K562 (cell line): ENCODE measurements around the gene CFP. TPM values are rescaled to one million over a fixed set of nuclear protein-coding genes. Genes with fewer than 3 reads are reported as not detected.

Experiments used
- ATAC-seq: fragments of 200-7000 bp; cut with Tn5 transposase; 3 replicates; pipeline ENCODE4 v1.9.1; 2020; ENCODE audit warnings: moderate library complexity
- BruUV-seq: library from RNA; stranded (reverse); fragments of 400-500 nt; replicated peaks from 2 replicates; lab custom pipeline; 2021; lab: Mats Ljungman, UMichigan
- CTCF ChIA-PET: fragments of 300-600 bp; formaldehyde crosslinking; extraction: SDS; loops from one replicate; lab custom pipeline; 2021; ENCODE audit warnings: low intra/inter-chr PET ratio; lab: Yijun Ruan, JAX
- POLR2A ChIA-PET: fragments of 300-600, 350-650 bp; sonication (Branson Sonifier 250); formaldehyde crosslinking; extraction: SDS; loops from one replicate; lab custom pipeline; 2021; ENCODE audit warnings: antibody characterized with exemption, inconsistent platforms; lab: Yijun Ruan, JAX
- DNase-seq, 4 experiments: peaks; one replicate each; pipeline versions ENCODE4 v3.0.0 to v3.0.0-alpha.2; 2011 to 2018; ENCODE audit warnings: low spot score in 3 of 4, mixed read lengths in 3 of 4; ENCODE audit errors: extremely low read depth in 1 of 4
- FAIRE-seq: peaks from 2 replicates; lab custom pipeline; 2011; peaks lifted over from hg19 to GRCh38; lab: Jason Lieb, UNC
- H2AFZ ChIP-seq: 2 replicates; pipeline ENCODE4 v1.6.0; 2011; ENCODE audit warnings: low read depth, low read length, control low read depth, inconsistent platforms
- H3K27ac ChIP-seq: fragments of 200-600 bp; 3 replicates; pipeline ENCODE4 v1.8.0; 2011; ENCODE audit warnings: low read depth, mild to moderate bottlenecking, control low read depth, inconsistent platforms, low read length, moderate library complexity, mixed read lengths; ENCODE audit errors: extremely low read depth
- H3K27me3 ChIP-seq, 2 experiments: fragments of 300-600 bp in 1 of 2; 2 replicates in 1 of 2; 3 replicates in 1 of 2; pipeline versions ENCODE4 v1.6.0 to v1.8.0; 2011; ENCODE audit warnings: inconsistent platforms in 2 of 2, low read length in 2 of 2, mild to moderate bottlenecking in 1 of 2, mixed read lengths in 1 of 2, moderate library complexity in 1 of 2; ENCODE audit not compliant: control insufficient read depth in 2 of 2, insufficient read depth in 2 of 2
- H3K36me3 ChIP-seq: fragments of 300-600 bp; 3 replicates; pipeline ENCODE4 v1.8.0; 2011; ENCODE audit warnings: mild to moderate bottlenecking, low read length, inconsistent platforms; ENCODE audit not compliant: control insufficient read depth, insufficient read depth
- H3K4me1 ChIP-seq, 2 experiments: fragments of 200-600 bp in 1 of 2; replicated peaks in 1 of 2; 2 replicates in 1 of 2; 3 replicates in 1 of 2; pipeline versions ENCODE4 v1.5.1 to v1.8.0; 2011; ENCODE audit warnings: inconsistent platforms in 2 of 2, low read length in 2 of 2, mild to moderate bottlenecking in 1 of 2, mixed read lengths in 1 of 2, moderate library complexity in 1 of 2; ENCODE audit not compliant: control insufficient read depth in 2 of 2, insufficient read depth in 2 of 2
- H3K4me2 ChIP-seq: 2 replicates; pipeline ENCODE4 v1.6.1; 2011; ENCODE audit warnings: low read length, control low read depth, inconsistent platforms, mixed read lengths; ENCODE audit not compliant: insufficient read depth
- H3K4me3 ChIP-seq: fragments of 200-600 bp; sonication (generic), shearing (Covaris generic); 2 replicates; pipeline ENCODE4 v1.5.1; 2016; ENCODE audit warnings: control low read depth, inconsistent platforms
- H3K79me2 ChIP-seq: fragments of 200-600 bp; 3 replicates; pipeline ENCODE4 v1.8.0; 2011; ENCODE audit warnings: low read length, inconsistent platforms; ENCODE audit not compliant: control insufficient read depth, insufficient read depth
- H3K9ac ChIP-seq, 2 experiments: 2 replicates each; pipeline versions ENCODE4 v1.6.0 to v1.6.1; 2011; ENCODE audit warnings: low read depth in 2 of 2, low read length in 2 of 2, control low read depth in 1 of 2, inconsistent platforms in 1 of 2, mild to moderate bottlenecking in 1 of 2, mixed read lengths in 1 of 2; ENCODE audit not compliant: insufficient read depth in 1 of 2
- H3K9me1 ChIP-seq: one replicate; pipeline ENCODE4 v1.6.0; 2011; ENCODE audit warnings: inconsistent platforms, mild to moderate bottlenecking, low read length, moderate library complexity; ENCODE audit not compliant: control insufficient read depth, insufficient read depth
- H3K9me3 ChIP-seq: replicated peaks from 2 replicates; pipeline ENCODE4 v1.5.1; 2011; ENCODE audit warnings: low read depth, low read length, inconsistent platforms; ENCODE audit not compliant: control insufficient read depth, insufficient read depth
- H4K20me1 ChIP-seq: replicated peaks from 2 replicates; pipeline ENCODE4 v1.6.1; 2011; ENCODE audit warnings: low read length, inconsistent platforms, mixed read lengths; ENCODE audit not compliant: control insufficient read depth, insufficient read depth
- DIDO1 ChIP-seq: fragments of 450-650 bp; IDR thresholded peaks from 2 replicates; pipeline ENCODE4 v1.6.1; 2016; ENCODE audit warnings: low read depth, missing biosample characterization, missing genetic modification characterization
- KDM5B ChIP-seq: fragments of 200-600 bp; sonication (generic); IDR thresholded peaks from 2 replicates; pipeline ENCODE4 v1.6.1; 2012; ENCODE audit warnings: low read depth, mild to moderate bottlenecking, moderate library complexity, low read length, control low read depth, inconsistent platforms; ENCODE audit not compliant: insufficient replicate concordance
- L3MBTL2 ChIP-seq: fragments of 450-650 bp; IDR thresholded peaks from 2 replicates; pipeline ENCODE4 v1.6.1; 2016; ENCODE audit warnings: mild to moderate bottlenecking, moderate library complexity
- MEF2A ChIP-seq: IDR thresholded peaks from 2 replicates; pipeline ENCODE4 v1.6.1; 2011; ENCODE audit warnings: low read depth, mild to moderate bottlenecking, low read length, moderate library complexity; ENCODE audit not compliant: control insufficient read depth
- TAF15 ChIP-seq: fragments of 200-400 bp; formaldehyde crosslinking; IDR thresholded peaks from 2 replicates; pipeline ENCODE4 v1.6.1; 2017; ENCODE audit warnings: mild to moderate bottlenecking, low read depth, low read length, moderate library complexity
- U2AF1 ChIP-seq: fragments of 200-400 bp; formaldehyde crosslinking; optimal IDR thresholded peaks from 2 replicates; pipeline ENCODE3; 2017; ENCODE audit warnings: mild to moderate bottlenecking, low read depth, low read length, moderate library complexity
- ZKSCAN8 ChIP-seq: fragments of 200-800 bp; sonication (Bioruptor generic); IDR thresholded peaks from 2 replicates; pipeline ENCODE4 v1.6.1; 2016; ENCODE audit warnings: missing genetic modification characterization, missing compliant biosample characterization
- ZNF121 ChIP-seq: sonication (generic); formaldehyde crosslinking; conservative IDR thresholded peaks from 2 replicates; pipeline ENCODE4 v1.8.0; 2022; ENCODE audit warnings: missing genetic modification reagents
- ZNF124 ChIP-seq: sonication (generic); formaldehyde crosslinking; IDR thresholded peaks from 2 replicates; pipeline ENCODE4 v1.8.1; 2022; ENCODE audit warnings: missing genetic modification reagents
- ZNF133 ChIP-seq: fragments of 250-450 bp; sonication (Bioruptor Pico); IDR thresholded peaks from 2 replicates; pipeline ENCODE4 v1.4.0; 2020; ENCODE audit warnings: mild to moderate bottlenecking
- ZNF316 ChIP-seq: fragments of 450-650 bp; IDR thresholded peaks from 2 replicates; pipeline ENCODE4 v1.6.1; 2016
- ZNF589 ChIP-seq: fragments of 200-800 bp; sonication (Bioruptor generic); IDR thresholded peaks from 2 replicates; pipeline ENCODE4 v1.6.1; 2016; ENCODE audit warnings: low read depth, missing genetic modification characterization, missing compliant biosample characterization
- WGBS: fragments of 100-300 bp; shearing (Covaris generic); methylation state at CpG from one replicate; pipeline ENCODE4 v1.1.6; 2016; ENCODE audit warnings: low coverage, mixed read lengths; ENCODE audit not compliant: insufficient coverage; ENCODE audit errors: missing lambda C conversion rate; 5-methylcytosine and 5-hydroxymethylcytosine counted together
- in situ Hi-C: fragments of 300-500 bp; cut with MboI; formaldehyde crosslinking; loops from 4 replicates; pipeline ENCODE4 v1.15.0; 2018; ENCODE audit warnings: inconsistent platforms, mixed read lengths
- intact Hi-C: fragments of 100-400 bp; cut with micrococcal nuclease; formaldehyde crosslinking; loops from 2 replicates; pipeline ENCODE4 v1.14.2; 2022
- polyA plus RNA-seq, 8 experiments: library from polyadenylated mRNA; depleted of rRNA in 4 of 8; stranded (reverse) in 5 of 8; unstranded in 3 of 8; fragments of >200 nt; fragmentation: Nextera tagmentation in 2 of 8; fragmentation: Illumina TruSeq in 1 of 8; extraction: Ambion mirVana in 2 of 8; extraction: Trizol in 1 of 8; gene quantifications; 2 replicates each; pipeline versions ENCODE4 v1.2.1 to v1.2.3, GENCODE V29; 2011 to 2014; ENCODE audit warnings: inconsistent platforms in 1 of 8, missing spikeins in 1 of 8
- total RNA-seq, 7 experiments: library from RNA; depleted of rRNA in 6 of 7; stranded (reverse); fragments of >200 nt in 6 of 7; fragmentation: Illumina TruSeq in 2 of 7; extraction: Trizol in 2 of 7; gene quantifications; 2 replicates each; pipeline versions ENCODE4 v1.2.1 to v1.2.3, GENCODE V29; 2011 to 2021; ENCODE audit warnings: low replicate concordance in 1 of 7
- TF ChIP-seq, protein P1 (sequence below): fragments of 250-450 bp; sonication (Bioruptor Pico); IDR thresholded peaks from 2 replicates; pipeline ENCODE4 v1.8.0; 2022; ENCODE audit warnings: inconsistent platforms
- TF ChIP-seq, protein P2 (sequence below), 2 experiments: IDR thresholded peaks; 2 replicates each; pipeline ENCODE4 v1.6.1; 2012; ENCODE audit warnings: improper control_type of control experiment in 2 of 2, low read depth in 2 of 2, low read length in 2 of 2, borderline replicate concordance in 1 of 2
- TF ChIP-seq, protein P3 (sequence below): IDR thresholded peaks from 3 replicates; pipeline ENCODE4 v1.6.1; 2011; ENCODE audit warnings: borderline replicate concordance, mild to moderate bottlenecking; ENCODE audit not compliant: insufficient read length, insufficient read depth

The CFP gene
- total and polyA plus RNA-seq, 9 of the 15 experiments (the other 6 are each of a cell fraction or from before 2014, with no cell fraction given): 0.18 to 2.0 (median 0.55) TPM

DNA sequence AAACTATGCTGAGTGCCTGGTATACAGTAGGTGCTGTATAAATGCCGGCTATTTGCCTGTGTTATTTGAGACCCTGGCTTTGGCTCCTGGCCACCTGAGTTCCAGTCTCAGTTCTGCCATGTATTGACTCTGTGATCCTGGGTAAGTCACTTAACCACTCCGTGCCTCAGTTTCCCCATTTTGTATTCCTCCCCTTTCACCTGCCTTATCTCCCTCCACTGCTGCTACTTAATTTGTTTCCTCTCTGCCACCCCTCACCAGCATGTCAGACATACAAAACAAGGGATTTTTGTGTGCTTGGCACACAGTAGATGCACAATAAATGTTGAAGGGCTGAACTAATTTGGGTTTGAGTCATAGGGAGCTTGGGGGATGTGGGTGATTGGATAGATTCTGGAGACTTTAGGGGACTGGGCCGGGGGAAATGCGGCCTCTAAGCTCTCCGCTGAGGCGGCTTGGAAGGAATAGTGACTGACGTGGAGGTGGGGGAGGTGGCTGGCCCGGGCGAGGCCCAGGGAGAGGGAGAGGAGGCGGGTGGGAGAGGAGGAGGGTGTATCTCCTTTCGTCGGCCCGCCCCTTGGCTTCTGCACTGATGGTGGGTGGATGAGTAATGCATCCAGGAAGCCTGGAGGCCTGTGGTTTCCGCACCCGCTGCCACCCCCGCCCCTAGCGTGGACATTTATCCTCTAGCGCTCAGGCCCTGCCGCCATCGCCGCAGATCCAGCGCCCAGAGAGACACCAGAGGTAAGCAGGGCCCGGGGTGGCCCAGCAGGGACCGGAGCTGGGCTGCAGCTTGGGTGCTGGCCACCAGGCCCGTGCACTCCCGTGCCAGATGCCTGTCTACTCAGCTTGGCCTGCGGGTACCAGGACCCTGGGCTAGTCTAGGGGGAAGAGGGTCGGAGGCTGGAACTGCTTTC is 47.7 kb downstream of the CFP start, which contains the start of gene TIMP1:
TIMP1 (plus strand) TSS at position 706 of the 917 bp plus-strand sequence. CDS start 980 bp downstream, outside the sequence.
- H3K4me1 ChIP-seq: peaks cover 23 to 32% of the 10 kb centered on the region in 2 experiments; a peak in 4 of 5 replicates
- H2AFZ ChIP-seq: peak within 1 kb of the TSS; percentile 88
- no peaks in the 10 kb centered on the region for H4K20me1 ChIP-seq
- WGBS: 8% methylated on average over 11 of the region's 28 CpGs
- no peaks in the 10 kb centered on the region for H3K9me3 ChIP-seq
- peak within 1 kb of the TSS; percentile 89 to 93 for H3K9ac ChIP-seq
- peaks cover 29% of the 10 kb centered on the region for H3K79me2 ChIP-seq
- in situ Hi-C loops (no loop called here), intact Hi-C loops (loop anchor here (1.0 to 5.0 kb wide), 3 partner anchors 21 to 41 kb away; partner anchors contain the start of genes ARAF and SYN1)
- no peaks in the 10 kb centered on the region for H3K27me3 ChIP-seq
- ATAC-seq (peak; percentile 98), FAIRE-seq (peak; percentile 95), DNase-seq (peak; percentile 92 to 95 (median 92))
- H3K36me3 ChIP-seq: peaks cover 36% of the 10 kb centered on the region; the same call in 2 of the 3 replicates
- H3K9me1 ChIP-seq: no peaks in the 10 kb centered on the region
- CTCF ChIA-PET: no interaction called here
- H3K4me3 ChIP-seq: peak within 1 kb of the TSS; percentile 75
- POLR2A ChIA-PET: interaction anchor here (0.6 to 1.2 kb wide), 6 partner anchors 8 to 131 kb away, joined by 3 to 6 read pairs (median 4); no protein-coding TSS in a partner anchor
- no TSS peak for BruUV-seq
- H3K4me2 ChIP-seq: peak within 1 kb of the TSS; percentile 85
- peak within 1 kb of the TSS; percentile 91 for H3K27ac ChIP-seq
- TF ChIP-seq L3MBTL2 (no peak), KDM5B (peak; percentile 42), TAF15 (no peak), U2AF1 (no peak), ZKSCAN8 (CRISPR knock-in tag) (peak; percentile 100), ZNF589 (CRISPR knock-in tag) (0 out of 2 replicates have a peak, but pooled peaks have one; percentile 25), MEF2A (no peak), ZNF121 (CRISPR knock-in tag) (no peak), ZNF316 (no peak), ZNF124 (CRISPR knock-in tag) (no peak), ZNF133 (CRISPR knock-in tag) (no peak), DIDO1 (tag) (no peak)
- TF ChIP-seq, protein P1, sequence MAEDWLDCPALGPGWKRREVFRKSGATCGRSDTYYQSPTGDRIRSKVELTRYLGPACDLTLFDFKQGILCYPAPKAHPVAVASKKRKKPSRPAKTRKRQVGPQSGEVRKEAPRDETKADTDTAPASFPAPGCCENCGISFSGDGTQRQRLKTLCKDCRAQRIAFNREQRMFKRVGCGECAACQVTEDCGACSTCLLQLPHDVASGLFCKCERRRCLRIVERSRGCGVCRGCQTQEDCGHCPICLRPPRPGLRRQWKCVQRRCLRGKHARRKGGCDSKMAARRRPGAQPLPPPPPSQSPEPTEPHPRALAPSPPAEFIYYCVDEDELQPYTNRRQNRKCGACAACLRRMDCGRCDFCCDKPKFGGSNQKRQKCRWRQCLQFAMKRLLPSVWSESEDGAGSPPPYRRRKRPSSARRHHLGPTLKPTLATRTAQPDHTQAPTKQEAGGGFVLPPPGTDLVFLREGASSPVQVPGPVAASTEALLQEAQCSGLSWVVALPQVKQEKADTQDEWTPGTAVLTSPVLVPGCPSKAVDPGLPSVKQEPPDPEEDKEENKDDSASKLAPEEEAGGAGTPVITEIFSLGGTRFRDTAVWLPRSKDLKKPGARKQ (CRISPR knock-in tag): no peak
- TF ChIP-seq, protein P2, sequence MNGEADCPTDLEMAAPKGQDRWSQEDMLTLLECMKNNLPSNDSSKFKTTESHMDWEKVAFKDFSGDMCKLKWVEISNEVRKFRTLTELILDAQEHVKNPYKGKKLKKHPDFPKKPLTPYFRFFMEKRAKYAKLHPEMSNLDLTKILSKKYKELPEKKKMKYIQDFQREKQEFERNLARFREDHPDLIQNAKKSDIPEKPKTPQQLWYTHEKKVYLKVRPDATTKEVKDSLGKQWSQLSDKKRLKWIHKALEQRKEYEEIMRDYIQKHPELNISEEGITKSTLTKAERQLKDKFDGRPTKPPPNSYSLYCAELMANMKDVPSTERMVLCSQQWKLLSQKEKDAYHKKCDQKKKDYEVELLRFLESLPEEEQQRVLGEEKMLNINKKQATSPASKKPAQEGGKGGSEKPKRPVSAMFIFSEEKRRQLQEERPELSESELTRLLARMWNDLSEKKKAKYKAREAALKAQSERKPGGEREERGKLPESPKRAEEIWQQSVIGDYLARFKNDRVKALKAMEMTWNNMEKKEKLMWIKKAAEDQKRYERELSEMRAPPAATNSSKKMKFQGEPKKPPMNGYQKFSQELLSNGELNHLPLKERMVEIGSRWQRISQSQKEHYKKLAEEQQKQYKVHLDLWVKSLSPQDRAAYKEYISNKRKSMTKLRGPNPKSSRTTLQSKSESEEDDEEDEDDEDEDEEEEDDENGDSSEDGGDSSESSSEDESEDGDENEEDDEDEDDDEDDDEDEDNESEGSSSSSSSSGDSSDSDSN (IDR thresholded peaks at IDR 0.05; ENCODE audit: borderline replicate concordance in 1 of 2, low read depth in 2 of 2, low read length in 2 of 2): peak in 1 of 2 experiments; percentile 49; a peak in 1 of 4 replicates
- TF ChIP-seq, protein P3, sequence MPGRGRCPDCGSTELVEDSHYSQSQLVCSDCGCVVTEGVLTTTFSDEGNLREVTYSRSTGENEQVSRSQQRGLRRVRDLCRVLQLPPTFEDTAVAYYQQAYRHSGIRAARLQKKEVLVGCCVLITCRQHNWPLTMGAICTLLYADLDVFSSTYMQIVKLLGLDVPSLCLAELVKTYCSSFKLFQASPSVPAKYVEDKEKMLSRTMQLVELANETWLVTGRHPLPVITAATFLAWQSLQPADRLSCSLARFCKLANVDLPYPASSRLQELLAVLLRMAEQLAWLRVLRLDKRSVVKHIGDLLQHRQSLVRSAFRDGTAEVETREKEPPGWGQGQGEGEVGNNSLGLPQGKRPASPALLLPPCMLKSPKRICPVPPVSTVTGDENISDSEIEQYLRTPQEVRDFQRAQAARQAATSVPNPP: no peak
